ENCODE results near the gene C1RL.

DNA sequence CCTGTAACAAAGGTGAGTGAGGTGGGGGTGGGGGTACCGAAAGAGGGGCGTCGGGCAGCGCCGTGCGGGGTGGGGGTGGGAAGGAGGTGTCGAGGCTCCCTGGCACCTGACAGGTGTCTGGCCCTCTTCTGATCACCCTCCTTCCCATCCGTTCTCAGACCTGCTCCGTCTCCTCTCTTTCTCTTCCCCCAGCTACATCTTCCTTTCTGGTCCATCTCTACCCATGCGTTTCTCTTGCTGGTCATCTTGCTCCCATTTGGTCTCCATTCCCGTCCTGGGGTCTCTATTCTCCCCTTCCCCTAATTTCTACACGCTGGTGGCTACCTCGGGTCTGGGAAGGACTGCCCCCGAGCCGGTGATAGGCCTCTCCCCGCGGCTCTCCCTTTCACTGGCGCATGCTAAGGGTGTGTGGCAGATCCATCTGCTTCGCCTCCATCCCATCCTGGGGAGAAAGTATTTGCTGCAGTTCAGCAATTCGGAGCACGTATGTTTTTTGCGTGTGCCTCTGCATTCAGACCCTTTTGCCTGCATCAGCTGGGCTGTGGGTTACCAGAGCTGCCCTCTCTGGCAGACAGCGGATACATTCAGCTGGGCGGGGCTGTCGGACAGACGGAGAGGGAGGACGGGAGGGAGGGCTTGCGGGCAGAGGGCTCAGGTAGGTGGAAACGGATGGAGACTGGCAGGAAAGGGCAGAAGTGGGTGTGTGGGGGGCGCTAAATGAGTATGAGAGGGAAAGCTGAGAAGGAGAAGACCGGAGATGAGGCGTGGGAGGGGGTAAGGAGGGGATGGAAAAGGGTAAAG is 21.9 kb upstream of the C1RL start:
- TF ChIP-seq, protein P1, sequence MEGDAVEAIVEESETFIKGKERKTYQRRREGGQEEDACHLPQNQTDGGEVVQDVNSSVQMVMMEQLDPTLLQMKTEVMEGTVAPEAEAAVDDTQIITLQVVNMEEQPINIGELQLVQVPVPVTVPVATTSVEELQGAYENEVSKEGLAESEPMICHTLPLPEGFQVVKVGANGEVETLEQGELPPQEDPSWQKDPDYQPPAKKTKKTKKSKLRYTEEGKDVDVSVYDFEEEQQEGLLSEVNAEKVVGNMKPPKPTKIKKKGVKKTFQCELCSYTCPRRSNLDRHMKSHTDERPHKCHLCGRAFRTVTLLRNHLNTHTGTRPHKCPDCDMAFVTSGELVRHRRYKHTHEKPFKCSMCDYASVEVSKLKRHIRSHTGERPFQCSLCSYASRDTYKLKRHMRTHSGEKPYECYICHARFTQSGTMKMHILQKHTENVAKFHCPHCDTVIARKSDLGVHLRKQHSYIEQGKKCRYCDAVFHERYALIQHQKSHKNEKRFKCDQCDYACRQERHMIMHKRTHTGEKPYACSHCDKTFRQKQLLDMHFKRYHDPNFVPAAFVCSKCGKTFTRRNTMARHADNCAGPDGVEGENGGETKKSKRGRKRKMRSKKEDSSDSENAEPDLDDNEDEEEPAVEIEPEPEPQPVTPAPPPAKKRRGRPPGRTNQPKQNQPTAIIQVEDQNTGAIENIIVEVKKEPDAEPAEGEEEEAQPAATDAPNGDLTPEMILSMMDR (IDR thresholded peaks at IDR 0.05; ENCODE audit: low read length) = no peak
- TF ChIP-seq EZH2 (IDR thresholded peaks at IDR 0.05; ENCODE audit: borderline replicate concordance, low read length) = no peak
